GM21619 (cell line): Measurements from ENCODE around the gene CMKLR1.

Experiments
- ATAC-seq: cut with Tn5 transposase; IDR thresholded peaks from one replicate; pipeline ENCODE4 v1.9.1; 2021; ENCODE audit not compliant: unreplicated experiment

CMKLR1 gene

GRCh38 chr12:108317308-108318234 lies 21.5 kb downstream of the CMKLR1 start:
- no peak for ATAC-seq

DNA sequence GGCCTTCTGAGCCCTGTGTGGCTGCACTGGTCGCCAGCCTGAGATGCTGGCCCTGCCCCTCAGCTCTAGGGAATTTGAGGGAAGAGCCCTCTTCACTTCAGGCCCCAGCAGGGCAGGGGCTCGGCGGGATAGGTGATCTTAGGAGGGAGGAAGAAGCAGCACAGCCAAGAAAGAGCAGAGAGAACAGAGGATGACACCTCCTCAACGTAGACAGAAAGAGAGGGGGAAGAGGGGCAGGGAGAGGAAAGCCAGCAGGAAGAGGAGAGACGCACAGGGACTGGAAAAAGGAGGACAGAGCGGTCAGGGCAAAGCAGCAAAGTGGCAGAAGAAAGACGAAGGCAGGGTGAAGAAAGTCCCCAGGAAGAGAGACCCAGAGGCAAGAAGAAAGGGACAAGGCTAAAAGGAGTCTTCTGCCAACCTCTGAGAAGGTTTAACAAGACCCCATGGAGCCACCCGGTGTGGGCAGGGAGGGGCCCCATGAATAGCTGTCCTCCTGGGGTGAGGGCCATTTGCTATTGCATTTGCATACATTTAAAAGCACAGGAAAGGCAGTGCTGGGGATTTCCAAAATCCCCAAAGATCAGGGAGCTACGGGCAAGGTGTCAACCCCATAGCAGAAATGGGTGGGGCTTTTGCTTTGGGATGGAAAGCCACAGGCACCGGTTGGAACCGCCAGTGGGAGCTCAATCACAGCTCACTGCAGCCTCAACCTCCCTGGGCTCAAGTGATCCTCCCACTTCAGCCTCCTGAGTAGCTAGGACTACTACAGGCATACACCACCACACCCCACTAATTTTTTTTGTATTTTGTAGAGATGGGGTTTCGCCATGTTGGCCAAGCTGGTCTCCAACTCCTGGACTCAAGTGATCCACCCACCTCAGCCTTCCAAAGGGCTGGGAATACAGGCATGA lies 22.7 kb downstream of the CMKLR1 start:
- no peak for ATAC-seq

DNA sequence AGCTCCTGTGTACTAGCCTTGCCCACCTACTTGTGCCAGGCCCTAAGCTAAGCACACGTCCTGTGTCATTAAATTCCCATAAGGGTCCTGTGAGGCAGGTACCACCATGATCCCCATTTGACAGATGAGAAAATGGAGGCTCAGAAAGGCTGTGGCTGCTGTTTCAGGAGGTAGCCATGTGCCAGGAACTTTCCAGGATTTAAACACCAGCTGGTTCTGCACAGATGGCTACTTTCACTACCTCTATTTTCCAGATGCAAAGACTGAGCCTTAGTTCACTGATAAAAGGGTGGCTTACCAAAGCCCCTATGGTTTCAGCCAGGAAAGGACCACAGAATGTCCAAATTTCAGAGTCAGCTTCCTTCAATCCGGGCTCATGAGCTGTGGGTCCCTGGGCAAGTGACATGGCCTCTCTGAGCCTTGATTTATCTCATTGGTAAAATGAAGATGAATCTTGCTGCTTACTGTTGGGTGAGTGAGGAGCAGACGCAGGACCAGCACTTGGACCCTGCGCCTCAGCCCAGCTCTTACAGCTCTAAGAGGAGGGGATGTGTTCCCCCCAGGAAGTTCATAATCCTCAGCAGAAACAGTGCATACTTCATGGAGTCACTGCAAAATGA lies 23.5 kb downstream of the CMKLR1 start:
- ATAC-seq: no peak

DNA sequence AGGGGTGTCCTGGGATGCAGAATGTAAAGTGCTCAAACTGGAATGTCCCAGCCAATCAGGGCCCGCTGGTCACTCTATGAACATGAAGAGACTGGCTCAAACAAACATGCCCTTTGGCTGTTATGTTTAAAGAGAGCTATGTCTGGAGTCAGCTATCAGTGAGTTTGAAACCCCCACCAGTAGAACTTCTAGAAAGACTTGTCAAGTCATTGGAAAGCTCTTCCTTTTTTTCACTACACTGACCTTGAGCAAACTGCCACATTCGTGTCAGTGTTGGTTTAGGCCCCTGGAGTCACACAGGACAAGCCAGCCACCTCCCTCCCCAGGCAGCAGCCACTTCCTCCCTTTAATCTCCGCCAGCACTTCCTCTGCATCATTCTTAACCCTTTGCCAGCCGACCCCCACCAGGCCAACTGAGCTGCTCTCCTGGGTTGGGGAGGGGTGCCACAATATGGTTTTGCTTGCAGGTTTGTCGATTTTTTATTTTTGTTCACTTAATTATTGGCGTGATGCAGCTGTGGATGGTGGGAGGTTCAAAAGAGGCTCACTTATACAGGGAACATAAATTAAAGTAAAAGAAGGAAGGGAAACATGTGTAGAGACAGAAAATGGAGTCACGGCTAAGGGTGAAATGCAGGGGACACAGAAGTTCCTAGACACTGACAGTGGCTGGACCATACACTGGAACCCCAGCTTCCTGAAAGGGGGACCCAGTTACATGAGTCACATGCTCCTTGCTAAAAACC lies 25.3 kb downstream of the CMKLR1 start:
- ATAC-seq: no peak

DNA sequence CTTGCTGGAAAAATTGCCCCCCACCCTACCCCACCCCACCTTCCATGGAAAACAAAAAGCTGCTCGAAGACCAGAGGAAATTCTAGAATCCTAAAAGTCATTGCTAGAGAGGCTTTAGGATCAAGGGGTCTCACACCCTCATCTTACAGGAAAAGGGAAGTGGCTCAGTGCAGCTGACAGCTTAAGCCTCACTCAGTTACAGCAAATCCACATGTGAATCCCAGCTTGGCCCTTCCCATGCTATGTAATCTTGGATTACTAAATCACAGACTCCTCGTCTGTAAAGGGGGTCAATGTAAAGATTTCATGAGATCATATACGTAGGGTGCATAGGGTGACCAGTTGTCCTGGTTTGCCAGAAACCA lies 25.9 kb downstream of the CMKLR1 start:
- ATAC-seq: no peak

DNA sequence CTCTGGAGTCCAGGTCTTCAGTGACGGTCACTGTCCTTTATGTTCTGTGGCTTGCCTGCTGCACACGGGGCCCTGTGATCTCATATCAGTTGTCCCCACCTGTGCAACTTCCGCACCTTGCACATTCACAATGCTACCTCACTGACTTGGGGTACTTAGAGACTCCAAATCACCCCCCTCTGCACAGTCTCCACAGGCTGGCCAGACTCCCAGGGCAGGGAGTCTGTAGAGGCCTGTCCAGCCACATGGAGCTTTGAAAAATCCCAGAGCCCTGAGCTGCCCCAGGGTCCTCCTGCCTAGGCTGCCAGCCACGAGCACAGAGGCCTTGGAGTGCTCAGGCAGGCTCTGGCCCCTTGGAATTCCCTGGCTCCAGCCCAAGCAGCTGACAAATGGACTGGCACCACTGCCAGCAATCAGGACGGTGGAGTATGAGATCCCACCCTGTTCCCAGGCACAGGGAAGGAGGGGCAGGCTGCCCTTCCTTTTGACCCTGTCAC lies 26.4 kb downstream of the CMKLR1 start:
- no peak for ATAC-seq

DNA sequence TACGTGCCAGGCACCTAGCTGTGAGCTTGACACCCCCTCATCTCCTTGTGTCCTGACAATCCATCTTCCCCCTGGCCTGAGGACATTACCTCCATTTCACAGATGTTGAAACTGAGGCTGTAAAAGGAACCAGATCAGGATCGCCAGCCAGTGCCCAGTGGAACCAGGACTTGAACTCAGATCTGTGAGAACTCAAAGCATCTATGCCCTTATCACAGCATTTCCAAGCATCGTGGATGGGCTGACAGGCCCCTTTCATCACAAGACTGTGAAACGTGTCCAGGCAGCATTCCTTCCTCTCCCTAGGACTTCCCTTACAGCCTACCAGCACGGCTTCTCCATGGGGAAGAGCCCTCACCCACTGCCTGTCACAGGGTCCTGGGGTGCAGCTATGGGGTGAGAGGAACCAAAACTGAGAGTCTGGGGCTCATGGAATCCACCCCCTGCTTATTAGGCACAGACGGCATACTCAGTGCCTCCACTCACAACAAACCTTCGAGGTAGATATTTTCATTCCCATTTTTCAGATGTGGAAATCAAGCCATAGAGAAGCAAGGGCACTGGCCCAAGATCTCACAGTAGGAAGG lies 26.9 kb downstream of the CMKLR1 start:
- no peak for ATAC-seq

DNA sequence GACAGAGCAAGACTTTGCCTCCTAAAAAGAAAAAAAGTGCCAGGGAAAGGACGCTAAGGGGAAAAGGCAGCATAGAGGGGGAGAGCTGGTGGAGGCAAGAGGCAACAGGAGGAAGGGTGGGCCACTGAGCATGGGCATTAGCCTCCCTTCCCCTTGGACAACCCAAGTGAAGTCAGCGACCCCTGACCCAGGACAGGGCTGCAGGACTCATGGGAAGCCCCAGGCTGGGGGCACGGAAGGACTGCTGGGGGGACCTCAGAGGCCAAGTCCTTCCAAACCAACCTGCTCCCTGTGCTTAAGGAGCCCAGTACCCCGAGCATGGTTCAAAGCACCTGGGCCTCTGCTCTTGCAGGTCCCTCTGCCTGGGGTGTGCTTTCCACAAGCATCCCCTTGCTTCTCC lies 27.5 kb downstream of the CMKLR1 start:
- no peak for ATAC-seq

DNA sequence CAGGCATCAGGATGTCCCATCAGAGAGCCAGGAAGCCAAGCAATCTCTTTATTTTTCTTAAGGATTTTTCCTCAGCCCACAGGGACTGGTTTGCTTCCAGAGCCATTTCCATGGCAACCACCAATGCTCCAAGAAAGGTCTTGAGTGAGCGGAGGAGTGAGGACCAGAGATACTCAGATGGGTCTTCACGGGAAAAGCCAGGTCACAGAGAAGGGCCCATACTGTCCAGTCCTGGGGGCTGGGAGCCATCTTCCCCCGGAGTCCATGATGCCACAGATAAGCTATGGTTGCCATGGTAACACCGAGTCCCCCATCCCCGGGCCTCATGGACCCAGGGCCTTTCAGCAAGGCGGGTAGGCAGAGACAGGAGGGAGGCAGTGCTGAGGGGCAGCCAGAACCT lies 28.6 kb downstream of the CMKLR1 start:
- ATAC-seq: no peak

- no peak for ATAC-seq
These were observed 29.3 kb downstream of the CMKLR1 start for GRCh38 chr12:108309674-108310312.

DNA sequence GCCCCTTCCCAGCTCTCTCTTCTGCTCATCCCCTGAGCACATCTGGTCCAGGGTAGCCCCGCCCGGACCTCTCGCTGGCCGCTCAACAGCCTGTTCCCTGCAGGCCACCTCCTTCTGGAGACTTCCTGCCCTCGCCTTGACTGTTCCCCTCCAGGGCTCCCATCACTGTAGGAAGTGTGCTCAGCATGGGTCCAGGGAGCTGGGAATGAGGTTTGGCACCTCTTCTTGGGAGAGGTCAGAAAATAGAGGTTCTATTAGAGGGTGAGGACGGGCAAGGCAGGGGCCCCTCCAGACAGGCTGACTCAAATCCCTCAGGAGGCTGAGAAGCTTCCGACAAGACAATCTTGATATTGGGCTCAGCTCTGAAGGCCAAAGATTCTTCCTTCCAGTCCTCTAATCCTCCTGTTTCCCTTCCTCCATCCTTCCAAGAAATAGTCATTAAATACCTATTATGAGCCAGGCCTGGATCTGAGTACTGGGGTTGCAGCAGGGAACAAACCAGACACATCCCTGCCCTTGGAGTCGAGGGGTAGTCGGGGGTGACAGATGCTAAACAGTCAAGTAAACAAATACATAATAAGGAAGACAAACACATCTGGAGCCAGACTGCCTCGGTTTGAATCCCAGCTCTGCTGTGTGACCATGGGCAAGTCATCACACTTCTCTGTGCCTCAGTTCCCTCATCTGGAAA lies 30.6 kb downstream of the CMKLR1 start:
- ATAC-seq: no peak

GRCh38 chr12:108307006-108307405 lies 32.1 kb downstream of the CMKLR1 start:
- ATAC-seq: no peak

DNA sequence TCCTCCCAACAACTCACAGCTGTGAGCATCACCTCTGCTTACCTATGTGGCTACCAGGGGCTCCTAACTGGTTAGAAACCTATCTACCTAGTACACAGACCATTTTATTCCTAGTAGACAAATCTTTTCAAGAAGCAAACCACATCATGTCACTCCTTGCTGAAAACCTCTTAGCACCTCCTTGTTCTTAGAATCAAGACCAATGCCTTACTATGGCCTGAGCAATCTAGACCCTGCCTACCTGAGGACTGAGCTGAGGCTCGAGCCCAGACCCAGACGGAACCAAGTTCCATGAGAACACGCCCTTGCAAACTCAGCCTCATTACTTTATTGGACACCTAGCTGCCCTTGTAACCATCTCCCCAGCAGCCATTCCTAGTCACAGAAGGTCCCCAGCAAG lies 32.6 kb downstream of the CMKLR1 start:
- ATAC-seq: no peak

GRCh38 chr12:108305991-108306501 lies 33.1 kb downstream of the CMKLR1 start:
- no peak for ATAC-seq

DNA sequence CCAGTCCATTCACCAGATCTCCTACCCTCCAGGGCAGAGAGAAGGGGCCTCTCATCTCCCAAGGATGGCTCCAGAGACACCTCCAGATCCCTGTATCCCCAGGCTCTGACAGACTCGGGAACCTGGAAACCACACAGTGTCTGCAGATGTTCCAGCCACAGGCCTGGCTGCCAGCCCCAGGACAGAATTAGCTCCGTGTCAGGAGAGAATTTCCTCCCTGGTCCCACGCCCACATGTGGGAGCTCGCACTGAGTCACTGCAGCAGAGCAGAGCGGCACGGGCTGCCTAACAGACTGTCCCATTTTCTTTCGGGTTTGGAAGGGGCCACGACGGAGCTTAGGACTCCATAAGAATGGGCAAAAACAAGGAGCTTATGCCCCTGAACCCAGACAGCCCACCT lies 33.6 kb downstream of the CMKLR1 start:
- ATAC-seq: no peak

GRCh38 chr12:108304633-108305032 lies 34.5 kb downstream of the CMKLR1 start:
- no peak for ATAC-seq

DNA sequence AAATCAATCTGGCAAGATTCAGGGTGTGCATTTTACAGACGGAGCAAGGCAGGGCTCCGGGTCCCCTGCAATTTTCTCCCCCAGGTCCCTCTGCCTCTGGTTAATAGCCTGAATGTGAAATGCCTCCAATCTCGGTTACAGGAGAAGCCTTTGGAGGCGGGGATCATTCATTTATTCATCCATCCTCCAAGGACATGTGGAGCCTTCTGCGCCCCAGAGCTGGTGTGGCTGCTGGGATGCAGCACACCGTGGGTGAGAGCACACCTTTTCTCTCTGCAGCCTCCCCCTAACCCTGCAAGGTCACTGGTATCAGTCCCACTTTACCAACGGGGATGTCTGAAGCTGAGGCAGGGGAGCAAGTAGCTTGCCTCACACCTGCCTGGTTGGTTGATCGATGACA lies 35.4 kb downstream of the CMKLR1 start:
- no peak for ATAC-seq

DNA sequence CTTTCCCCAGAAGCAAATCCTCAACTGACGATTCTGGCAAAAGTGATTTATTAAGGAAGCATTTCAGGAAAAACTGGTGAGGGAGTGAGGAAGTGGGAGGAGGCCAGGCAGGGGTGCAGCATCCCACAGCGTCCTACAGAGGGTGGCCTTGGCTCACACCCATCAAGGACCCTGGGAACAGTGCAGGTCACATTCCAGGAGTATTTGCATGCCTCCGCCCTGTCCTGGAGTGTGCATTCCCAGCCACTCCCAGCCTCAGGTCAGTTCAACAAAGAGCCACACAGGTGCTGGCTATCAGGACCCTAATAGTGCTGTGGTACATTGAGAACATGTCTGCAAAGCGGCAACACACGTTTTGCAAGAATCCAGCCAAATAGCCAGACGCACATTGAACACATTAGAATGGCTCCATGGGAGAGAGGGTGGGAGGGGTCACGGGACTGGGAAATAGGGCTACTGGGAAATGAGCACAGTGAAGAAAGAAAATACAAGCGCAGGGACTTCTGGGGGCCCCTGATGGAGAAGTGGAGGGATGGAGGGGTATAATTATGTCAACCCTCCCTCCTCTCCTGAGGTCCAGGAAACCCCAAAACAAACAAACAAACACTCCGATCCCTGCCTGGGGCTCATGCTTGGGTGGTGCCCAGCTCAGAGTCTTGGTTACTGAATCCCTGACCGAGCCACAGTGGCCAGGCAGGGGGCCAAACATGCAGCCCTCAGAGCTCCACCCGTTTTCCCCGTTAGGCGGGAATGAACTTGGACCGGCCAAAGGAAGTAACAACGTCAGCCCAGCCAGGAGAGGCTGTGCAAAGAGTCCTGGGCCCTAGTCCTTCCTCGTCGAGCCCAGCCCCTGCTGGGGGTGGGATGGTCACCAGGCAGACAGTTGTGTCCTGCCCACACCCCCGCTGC lies 36.5 kb downstream of the CMKLR1 start:
- no peak for ATAC-seq
